GM18951 (cell line): ENCODE measurements around the gene SNX22.

Source experiments
- POLR2A ChIP-seq: IDR thresholded peaks from 4 replicates; pipeline ENCODE4 v1.6.1; 2011; ENCODE audit warnings: mild to moderate bottlenecking; ENCODE audit not compliant: insufficient read length, insufficient read depth; ENCODE audit errors: extremely low read depth
- in situ Hi-C: fragments of 300-500 bp; cut with MboI; formaldehyde crosslinking; loops from one replicate; pipeline ENCODE4 v1.12.0; 2022; ENCODE audit warnings: low sequenced_read_pairs, mixed read lengths, inconsistent platforms; ENCODE audit not compliant: unreplicated experiment

The SNX22 gene

GRCh38 chr15:64180235-64180824 is 28.8 kb downstream of the SNX22 start:
- TF ChIP-seq POLR2A: no peak
- in situ Hi-C loops: no loop called here

GRCh38 chr15:64182859-64183370 is 31.4 kb downstream of the SNX22 start:
- in situ Hi-C loops: no loop called here

GRCh38 chr15:64185146-64185911 is 33.8 kb downstream of the SNX22 start:
- in situ Hi-C loops: no loop called here
- TF ChIP-seq POLR2A: no peak

More at GRCh38 chr15:64182859-64183370, 31.4 kb downstream of the SNX22 start:
- TF ChIP-seq POLR2A: no peak

- TF ChIP-seq POLR2A: no peak
- in situ Hi-C loops: no loop called here
Measured at GRCh38 chr15:64187396-64188191, 36.1 kb downstream of the SNX22 start.

GRCh38 chr15:64191971-64192830 is 40.7 kb downstream of the SNX22 start:
- in situ Hi-C loops: no loop called here

GRCh38 chr15:64193971-64194370 is 42.4 kb downstream of the SNX22 start:
- no peak for TF ChIP-seq POLR2A
- in situ Hi-C loops: no loop called here

More at GRCh38 chr15:64191971-64192830, 40.7 kb downstream of the SNX22 start:
- no peak for TF ChIP-seq POLR2A

- no peak for TF ChIP-seq POLR2A
- in situ Hi-C loops: no loop called here
Measured at GRCh38 chr15:64197425-64197824, 45.9 kb downstream of the SNX22 start.

GRCh38 chr15:64205202-64205601 is 53.7 kb downstream of the SNX22 start:
- in situ Hi-C loops: loop anchor here (25.0 kb wide), 1 partner anchor 482 kb away; no protein-coding TSS in a partner anchor
- no peak for TF ChIP-seq POLR2A
